NCI-H1048 (cell line): ENCODE measurements around the gene LHX2.

Experiments used
- DNase-seq: peaks from one replicate; lab custom pipeline; 2025; lab: John Stamatoyannopoulos, UW

Gene LHX2

DNA sequence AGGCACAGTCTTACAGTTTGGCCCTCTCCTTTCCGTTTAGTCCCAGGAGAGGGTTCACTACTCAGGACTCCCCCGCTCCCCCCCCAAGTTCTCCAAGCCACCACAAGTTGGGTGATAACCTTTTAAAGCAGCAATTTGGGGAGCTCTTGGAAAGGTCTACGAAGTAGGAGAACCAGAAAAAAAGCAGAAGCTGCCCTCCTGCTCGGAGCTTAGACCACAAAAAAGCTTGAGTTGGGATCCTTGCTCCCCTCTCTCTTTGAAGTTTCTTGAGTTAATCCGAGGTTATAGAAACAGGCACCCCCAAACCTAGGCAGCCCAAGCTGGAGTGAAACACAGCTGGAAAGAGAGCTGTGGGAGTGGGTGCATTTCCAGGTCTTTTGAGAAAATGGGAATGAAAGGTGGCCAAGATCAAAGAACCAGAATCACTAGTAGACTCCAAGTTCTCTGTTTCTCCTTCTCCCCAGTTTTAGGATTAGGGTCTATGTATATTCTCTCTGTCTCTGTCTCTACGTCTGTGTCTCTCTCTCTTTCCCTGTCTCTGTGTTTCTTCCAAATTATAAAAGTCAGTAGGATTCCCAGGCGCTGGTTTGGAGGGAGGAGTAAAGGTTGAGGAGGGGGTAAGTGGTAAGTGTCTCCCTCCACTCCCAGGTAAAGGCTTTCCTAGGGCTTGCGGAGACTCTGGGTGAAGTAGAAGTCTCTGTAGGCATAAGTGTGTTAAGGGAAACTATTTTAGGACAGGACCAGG is 2.8 kb downstream of the LHX2 start:
- DNase-seq: no peak

GRCh38 chr9:124014956-124015660 is 3.5 kb downstream of the LHX2 start:
- DNase-seq: no peak

DNA sequence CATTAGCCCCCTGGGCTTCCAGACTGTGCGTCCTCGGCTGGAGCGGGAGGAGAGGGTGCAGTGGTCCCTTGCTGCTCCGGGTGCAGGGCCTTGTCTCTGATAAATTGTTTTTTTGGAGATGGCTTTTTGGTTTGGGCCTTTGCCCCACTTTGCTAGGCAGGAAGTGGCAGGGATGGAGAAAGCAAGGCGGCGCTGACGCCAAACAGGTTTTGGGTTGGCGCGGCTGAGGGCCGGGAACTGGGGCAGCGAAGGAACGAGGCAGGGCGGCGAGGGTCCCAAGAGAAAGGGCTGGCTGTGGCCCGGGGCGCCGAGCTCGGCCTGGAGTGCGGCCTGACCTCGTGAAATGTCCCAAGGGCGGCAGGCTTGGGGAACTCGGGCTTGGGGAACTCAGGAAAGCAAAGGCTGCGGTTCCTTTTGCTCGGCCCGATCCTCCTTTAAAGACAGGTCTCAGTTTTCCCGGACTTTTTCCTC is 4.1 kb downstream of the LHX2 start:
- DNase-seq: no peak

- DNase-seq: no peak
These were observed 4.8 kb downstream of the LHX2 start for GRCh38 chr9:124016175-124017050.

- DNase-seq: no peak
These were observed 5.7 kb downstream of the LHX2 start for GRCh38 chr9:124017051-124017928.

DNA sequence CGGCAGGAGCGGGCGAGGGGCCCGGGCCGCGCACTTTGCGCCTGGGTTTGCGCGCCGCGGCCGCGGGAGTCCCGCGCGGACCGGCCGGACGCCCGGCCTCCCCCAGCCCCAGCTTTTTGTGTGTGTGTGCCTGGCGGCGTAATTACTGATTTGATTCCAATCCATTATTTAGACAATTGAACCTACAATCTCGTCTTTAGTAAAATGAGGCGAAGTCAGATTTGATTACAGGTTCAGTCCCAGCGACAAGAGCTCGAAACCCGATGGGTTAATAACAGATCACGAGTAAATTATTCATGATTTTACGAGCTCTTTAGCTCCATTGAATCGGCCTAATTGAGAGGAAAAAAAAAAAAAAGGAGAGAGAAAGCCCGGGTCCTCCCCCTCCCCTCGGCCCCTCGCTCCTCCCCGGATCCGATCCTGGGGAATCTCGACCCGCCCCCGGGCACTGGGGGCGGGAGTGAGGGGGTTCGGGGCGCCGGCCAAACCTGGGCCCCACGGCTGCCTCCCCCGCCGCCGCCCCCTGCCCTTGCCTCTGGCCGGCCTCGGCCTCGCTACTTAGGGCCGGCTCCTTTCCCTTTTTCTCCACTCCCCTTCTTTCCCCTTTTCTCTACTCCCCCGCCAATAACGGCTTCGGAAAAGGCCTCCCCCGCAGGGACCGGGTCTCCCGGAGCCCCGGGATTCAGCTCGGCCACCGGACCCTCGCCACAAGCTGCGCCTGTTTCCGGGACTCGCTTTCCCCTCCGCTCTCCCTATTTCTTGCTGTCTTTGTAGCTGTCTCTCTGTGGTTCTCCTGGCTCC is 6.6 kb downstream of the LHX2 start:
- DNase-seq: no peak

- DNase-seq: no peak
These were observed 7.4 kb downstream of the LHX2 start for GRCh38 chr9:124018730-124019697.

DNA sequence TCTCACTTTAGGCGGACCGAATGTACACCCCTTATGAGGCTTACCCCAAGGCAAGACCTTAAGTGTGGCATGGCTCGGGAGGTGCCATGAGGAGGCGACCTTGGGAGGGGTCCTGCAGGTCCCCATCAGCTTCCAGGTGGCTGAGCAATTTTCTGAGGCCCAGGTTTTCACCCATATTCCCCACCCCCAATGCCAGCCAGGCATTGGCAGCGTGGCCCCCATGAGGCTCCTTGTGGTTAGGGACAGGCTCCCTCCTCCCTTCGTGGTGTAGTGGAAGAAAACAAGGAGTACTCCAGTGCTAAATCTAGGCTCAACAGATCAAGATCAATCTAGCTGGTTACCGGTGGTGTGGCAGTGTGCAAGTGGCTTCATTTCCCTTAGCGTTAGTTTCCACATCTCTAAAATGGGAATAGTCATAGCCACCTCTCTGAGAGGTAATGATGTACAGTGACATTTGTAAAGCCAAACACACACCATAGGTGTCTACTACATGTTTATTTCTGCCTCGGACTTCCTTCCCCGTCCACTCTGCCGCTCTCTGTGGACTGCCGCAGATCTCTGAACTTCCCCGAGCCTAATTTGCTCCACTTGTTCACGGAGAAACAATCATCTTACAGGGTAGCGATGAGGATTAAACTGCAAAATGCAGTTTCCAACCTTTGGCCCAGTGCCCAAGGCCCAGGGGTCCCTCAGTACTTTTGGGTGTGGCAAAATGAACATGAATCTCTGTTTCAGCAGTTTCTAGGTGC is 8.4 kb downstream of the LHX2 start:
- DNase-seq: no peak

DNA sequence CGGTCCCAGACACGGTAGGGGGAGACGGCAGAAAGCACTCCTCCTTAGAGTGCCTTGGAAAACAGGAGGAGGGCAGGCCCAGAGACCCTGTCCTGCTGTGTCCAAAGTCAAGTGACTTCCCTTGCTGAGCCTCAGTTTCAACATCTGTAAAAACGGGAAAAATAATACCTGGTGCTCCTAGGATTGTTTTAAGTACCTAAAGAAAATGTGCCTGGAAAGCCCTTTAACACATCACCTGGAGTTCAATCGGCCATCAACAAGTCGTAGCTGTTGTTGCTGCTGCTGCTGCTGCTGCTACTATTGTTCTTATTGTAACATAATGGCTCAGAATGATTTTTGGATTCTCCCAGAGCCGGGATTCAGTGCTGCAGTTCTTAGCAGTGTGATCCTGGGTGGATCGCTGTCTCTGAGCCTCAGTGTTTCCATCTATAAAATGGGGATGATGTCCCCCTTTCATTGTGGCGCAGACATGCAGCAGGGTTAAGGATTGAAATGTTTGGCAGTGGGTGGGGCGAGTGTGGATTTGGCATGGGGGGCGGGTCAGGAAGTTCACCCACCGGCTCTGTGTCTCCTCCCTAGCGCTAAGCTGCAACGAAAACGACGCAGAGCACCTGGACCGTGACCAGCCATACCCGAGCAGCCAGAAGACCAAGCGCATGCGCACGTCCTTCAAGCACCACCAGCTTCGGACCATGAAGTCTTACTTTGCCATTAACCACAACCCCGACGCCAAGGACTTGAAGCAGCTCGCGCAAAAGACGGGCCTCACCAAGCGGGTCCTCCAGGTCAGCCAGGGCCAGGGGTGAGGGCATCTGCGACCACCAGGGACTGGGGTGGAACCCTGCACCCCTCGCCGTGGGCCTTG is 9.2 kb downstream of the LHX2 start:
- no peak for DNase-seq

DNA sequence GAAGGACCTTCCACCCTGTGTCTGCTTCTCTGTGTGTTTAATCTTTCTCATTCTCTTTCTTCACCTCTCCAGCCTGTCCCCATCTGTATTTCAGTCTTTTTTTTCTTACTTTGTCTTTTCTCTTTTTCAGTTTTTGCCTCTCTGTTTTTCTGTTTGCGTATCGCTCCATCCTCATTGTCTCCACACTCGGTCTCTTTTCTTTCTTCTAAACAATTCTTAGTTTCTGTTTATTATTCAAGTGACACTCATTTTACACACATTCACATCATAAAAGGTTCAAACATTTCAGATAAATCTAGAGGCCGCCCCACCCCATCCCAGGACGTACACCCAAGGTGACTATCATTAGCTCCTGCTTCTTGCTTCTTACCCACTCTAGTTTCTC is 9.8 kb downstream of the LHX2 start:
- no peak for DNase-seq

DNA sequence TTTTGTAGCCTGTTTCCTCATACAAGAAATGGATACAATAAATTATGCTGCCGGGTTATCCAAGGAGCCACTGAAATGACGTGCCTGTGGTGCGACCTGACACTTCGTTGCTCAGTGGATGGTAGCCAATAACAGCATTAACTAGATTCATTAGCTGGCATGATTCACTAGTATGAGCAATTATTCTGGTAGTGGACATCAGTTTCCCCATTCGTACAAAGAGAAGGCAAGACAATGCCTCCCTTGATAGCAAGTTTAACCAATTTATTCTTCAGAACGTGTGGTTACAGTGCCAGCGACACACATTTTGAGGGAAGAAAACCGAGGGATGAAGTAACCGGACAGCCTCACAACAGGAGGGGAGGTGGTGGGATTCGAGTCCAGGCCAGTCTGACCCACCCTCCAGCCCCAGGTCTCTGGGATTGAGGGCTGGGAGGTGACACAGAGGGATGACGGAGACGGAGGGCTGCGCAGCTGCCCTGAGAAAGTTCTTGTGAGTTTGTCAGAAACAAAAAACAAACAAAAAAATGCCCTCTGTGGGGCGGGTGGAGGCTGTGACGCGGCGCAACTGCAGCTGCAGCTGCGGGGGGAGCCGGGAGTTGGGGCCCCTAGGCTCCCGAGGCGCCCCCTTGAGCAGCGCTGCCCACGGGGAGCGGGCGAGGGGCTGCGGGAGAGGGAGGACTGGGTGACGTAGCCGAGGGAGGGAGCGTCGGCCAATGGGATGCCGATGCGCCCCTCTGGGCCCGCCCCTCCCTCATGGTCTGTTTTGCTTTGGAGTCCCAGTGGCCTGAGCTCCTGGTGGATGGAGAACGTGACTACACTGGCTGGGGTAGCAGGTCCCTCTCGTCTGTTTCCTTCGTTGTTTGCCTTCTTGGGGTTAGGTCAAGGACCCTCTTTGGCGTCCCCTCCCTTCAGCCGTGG is 10.9 kb downstream of the LHX2 start:
- no peak for DNase-seq

GRCh38 chr9:124024107-124024506 is 12.5 kb downstream of the LHX2 start:
- DNase-seq: no peak

- DNase-seq: no peak
These were observed 18.0 kb downstream of the LHX2 start for GRCh38 chr9:124029617-124030016.

DNA sequence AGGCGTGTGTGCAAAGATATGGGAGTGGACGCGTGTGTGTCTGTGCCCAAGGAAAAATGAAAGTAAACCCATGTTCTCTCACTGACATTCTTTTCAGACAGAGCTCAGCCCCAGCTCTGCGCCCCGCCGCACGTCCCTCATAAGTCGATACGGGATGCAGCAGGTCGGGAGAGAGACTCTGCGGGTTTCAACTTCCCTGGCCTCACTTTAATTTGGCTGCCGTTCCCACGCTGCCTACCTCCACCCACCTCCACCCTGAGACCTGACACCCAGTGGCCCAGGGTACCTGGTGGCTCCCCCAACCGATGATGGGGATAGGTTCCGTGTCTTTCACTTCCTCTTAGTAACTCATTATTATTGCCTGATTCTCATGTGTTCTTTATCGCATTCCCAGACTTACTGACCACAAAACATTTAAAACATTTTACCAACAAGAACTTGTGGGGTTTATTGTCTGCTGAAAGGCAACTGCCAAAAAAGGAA is 19.4 kb downstream of the LHX2 start:
- no peak for DNase-seq

- DNase-seq: no peak
These were observed 20.7 kb downstream of the LHX2 start for GRCh38 chr9:124032247-124032646.

DNA sequence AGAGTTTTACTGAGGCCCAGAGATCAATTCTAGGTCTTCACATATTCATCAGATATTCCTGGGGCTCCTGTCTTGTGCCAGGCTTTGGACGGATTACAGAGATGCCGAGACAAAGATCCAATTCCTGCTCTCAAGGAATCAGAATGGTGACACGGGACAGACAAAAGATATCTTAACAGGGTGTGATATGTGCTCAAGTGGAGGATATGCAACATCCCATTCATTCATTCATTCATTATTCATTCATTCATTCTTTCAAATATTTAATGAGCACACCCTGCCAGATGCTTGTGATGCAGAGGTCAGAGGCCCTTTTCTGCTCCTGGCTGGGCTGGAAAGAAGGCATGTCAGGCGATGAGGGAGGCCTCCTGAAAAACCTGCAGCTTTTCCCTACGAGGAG is 21.8 kb downstream of the LHX2 start:
- DNase-seq: no peak

- no peak for DNase-seq
These were observed 22.4 kb downstream of the LHX2 start for GRCh38 chr9:124033967-124034366.
